DND-41 (cell line): ENCODE measurements around the gene ATP10A.

Experiments
- EZH2 ChIP-seq: IDR thresholded peaks from 3 replicates; pipeline ENCODE4 v1.6.1; 2012; ENCODE audit warnings: borderline replicate concordance, low read depth, mild to moderate bottlenecking, moderate library complexity, low read length, inconsistent platforms; ENCODE audit not compliant: severe bottlenecking
- TF ChIP-seq, protein P1 (sequence below): IDR thresholded peaks from 2 replicates; pipeline ENCODE4 v1.5.1; 2012; ENCODE audit warnings: borderline replicate concordance, low read length, moderate library complexity, mild to moderate bottlenecking; ENCODE audit not compliant: poor library complexity, severe bottlenecking; ENCODE audit errors: extremely low read depth

DNA sequence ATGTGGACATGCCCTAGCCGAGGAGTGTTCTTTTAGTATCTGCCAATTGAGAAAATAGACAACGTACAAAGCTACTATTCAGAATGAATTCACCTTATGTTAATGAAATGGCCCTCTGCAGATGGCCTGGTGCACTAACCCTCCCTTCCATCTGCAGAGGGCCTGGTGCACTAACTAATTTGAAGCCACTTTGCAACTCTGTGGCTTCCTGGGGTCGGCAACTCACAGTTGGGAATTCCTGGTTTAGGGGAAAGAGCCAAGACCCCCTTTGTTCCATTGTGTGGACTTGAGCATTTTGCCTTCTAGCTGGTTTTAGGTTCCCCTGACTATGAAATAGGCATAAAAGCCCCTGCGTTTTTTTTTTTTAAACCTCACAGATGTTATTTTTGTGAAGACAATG, 220.0 kb downstream of the ATP10A start:
- TF ChIP-seq, protein P1, sequence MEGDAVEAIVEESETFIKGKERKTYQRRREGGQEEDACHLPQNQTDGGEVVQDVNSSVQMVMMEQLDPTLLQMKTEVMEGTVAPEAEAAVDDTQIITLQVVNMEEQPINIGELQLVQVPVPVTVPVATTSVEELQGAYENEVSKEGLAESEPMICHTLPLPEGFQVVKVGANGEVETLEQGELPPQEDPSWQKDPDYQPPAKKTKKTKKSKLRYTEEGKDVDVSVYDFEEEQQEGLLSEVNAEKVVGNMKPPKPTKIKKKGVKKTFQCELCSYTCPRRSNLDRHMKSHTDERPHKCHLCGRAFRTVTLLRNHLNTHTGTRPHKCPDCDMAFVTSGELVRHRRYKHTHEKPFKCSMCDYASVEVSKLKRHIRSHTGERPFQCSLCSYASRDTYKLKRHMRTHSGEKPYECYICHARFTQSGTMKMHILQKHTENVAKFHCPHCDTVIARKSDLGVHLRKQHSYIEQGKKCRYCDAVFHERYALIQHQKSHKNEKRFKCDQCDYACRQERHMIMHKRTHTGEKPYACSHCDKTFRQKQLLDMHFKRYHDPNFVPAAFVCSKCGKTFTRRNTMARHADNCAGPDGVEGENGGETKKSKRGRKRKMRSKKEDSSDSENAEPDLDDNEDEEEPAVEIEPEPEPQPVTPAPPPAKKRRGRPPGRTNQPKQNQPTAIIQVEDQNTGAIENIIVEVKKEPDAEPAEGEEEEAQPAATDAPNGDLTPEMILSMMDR: no peak
- TF ChIP-seq EZH2: no peak
